Mesendoderm (in vitro differentiated cells): ENCODE measurements around the gene GNAZ.
"Not testable (repeated sequence)": the region's sequence is repeated elsewhere in the genome, so short reads cannot be mapped to it uniquely, and the experiment has no call there.

Experiments
- DNase-seq: peaks from one replicate; pipeline ENCODE4 v3.0.0; 2013
- H2AK5ac ChIP-seq: 2 replicates; pipeline ENCODE4 v1.6.1; 2013; ENCODE audit warnings: low read length, inconsistent platforms
- H2BK120ac ChIP-seq: 2 replicates; pipeline ENCODE4 v1.6.1; 2013; ENCODE audit warnings: low read depth, mild to moderate bottlenecking, low read length, moderate library complexity, mixed read lengths
- H2BK15ac ChIP-seq: replicated peaks from 2 replicates; pipeline ENCODE4 v1.6.1; 2013; ENCODE audit warnings: low read depth, mild to moderate bottlenecking, moderate library complexity
- H2BK5ac ChIP-seq: 2 replicates; pipeline ENCODE4 v1.6.1; 2013; ENCODE audit warnings: low read length, inconsistent platforms
- H3K18ac ChIP-seq: 2 replicates; pipeline ENCODE4 v1.6.1; 2013; ENCODE audit warnings: mild to moderate bottlenecking, low read length, mixed read lengths
- H3K23ac ChIP-seq: one replicate; pipeline ENCODE4 v1.6.1; 2013; ENCODE audit warnings: low read length
- H3K27ac ChIP-seq: 2 replicates; pipeline ENCODE4 v1.5.1; 2013; ENCODE audit warnings: low read depth, mild to moderate bottlenecking, inconsistent platforms, low read length, moderate library complexity
- H3K27me3 ChIP-seq: 2 replicates; pipeline ENCODE4 v1.6.1; 2013; ENCODE audit warnings: low read length, control low read depth, mild to moderate bottlenecking, inconsistent platforms; ENCODE audit not compliant: insufficient read depth, poor library complexity
- H3K36me3 ChIP-seq: 2 replicates; pipeline ENCODE4 v1.6.1; 2013; ENCODE audit warnings: low read length, inconsistent platforms; ENCODE audit not compliant: control insufficient read depth, insufficient read depth
- H3K4ac ChIP-seq: one replicate; pipeline ENCODE4 v1.6.1; 2013; ENCODE audit warnings: low read depth, mild to moderate bottlenecking, low read length, moderate library complexity
- H3K4me1 ChIP-seq: 2 replicates; pipeline ENCODE4 v1.6.1; 2013; ENCODE audit warnings: low read depth, low read length, inconsistent platforms; ENCODE audit not compliant: control insufficient read depth
- H3K4me2 ChIP-seq: 2 replicates; pipeline ENCODE4 v1.6.1; 2013; ENCODE audit warnings: low read length
- H3K4me3 ChIP-seq: 2 replicates; pipeline ENCODE4 v1.5.1; 2013; ENCODE audit warnings: mild to moderate bottlenecking, low read length
- H3K56ac ChIP-seq: one replicate; pipeline ENCODE4 v1.6.1; 2013; ENCODE audit warnings: low read length
- H3K79me1 ChIP-seq: 2 replicates; pipeline ENCODE4 v1.6.1; 2013; ENCODE audit warnings: low read length, inconsistent platforms
- H3K79me2 ChIP-seq: 2 replicates; pipeline ENCODE4 v1.6.1; 2013; ENCODE audit warnings: mild to moderate bottlenecking, low read length; ENCODE audit not compliant: control insufficient read depth, insufficient read depth
- H3K9ac ChIP-seq: 2 replicates; pipeline ENCODE4 v1.6.1; 2013; ENCODE audit warnings: low read length, inconsistent platforms
- H4K5ac ChIP-seq: one replicate; pipeline ENCODE4 v1.6.1; 2013; ENCODE audit warnings: low read length
- H4K8ac ChIP-seq: one replicate; pipeline ENCODE4 v1.6.1; 2013; ENCODE audit warnings: low read depth, mild to moderate bottlenecking, control low read depth, low read length, moderate library complexity
- WGBS: extraction: QIAGEN DNeasy Blood & Tissue Kit; methylation state at CpG from one replicate; pipeline ENCODE4 v1.1.7; 2013; ENCODE audit warnings: low lambda C conversion rate, missing lambda C conversion rate; ENCODE audit not compliant: insufficient coverage; ENCODE audit errors: extremely low coverage; 5-methylcytosine and 5-hydroxymethylcytosine counted together

GNAZ gene

GRCh38 chr22:23047265-23047664 lies 23.1 kb upstream of the GNAZ start:
- Histone ChIP-seq H3K4me1 (no peaks in the 10 kb centered on the region), H2BK15ac (no peak overlapping the region), H3K27ac (no peak overlapping the region), H2BK5ac (no peak overlapping the region), H3K23ac (no peak overlapping the region), H3K27me3 (no peaks in the 10 kb centered on the region), H2AK5ac (no peak overlapping the region), H4K8ac (no peak overlapping the region), H3K4me2 (no peak overlapping the region), H3K79me2 (no peaks in the 10 kb centered on the region), H3K18ac (no peak overlapping the region), H4K5ac (no peak overlapping the region), H3K4ac (no peak overlapping the region), H3K79me1 (no peaks in the 10 kb centered on the region), H3K56ac (no peak overlapping the region), H3K9ac (no peak overlapping the region), H2BK120ac (no peak overlapping the region), H3K36me3 (no peaks in the 10 kb centered on the region), H3K4me3 (no peak overlapping the region)
- no CpG with 5 or more reads among the region's 8 CpGs for WGBS
- no peak for DNase-seq

DNA sequence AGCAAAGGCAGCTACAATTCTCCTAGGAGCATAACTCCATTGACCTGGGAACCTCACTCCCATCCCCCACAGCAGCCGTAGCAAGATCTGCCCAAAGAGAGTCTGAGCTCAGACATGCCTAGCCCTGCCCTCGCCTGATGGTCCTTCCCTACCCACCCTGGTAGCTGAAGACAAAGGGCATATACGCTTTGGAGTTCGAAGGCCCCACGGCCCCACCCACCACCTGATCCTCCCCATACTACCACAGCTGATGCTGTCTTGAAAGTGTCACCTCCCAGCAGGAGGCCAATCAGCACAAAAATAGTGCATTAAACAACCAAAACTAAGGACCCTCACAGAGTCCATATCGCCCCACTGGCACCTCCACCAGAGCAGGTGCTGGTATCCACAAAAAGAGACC lies 22.6 kb upstream of the GNAZ start:
- H2BK5ac ChIP-seq = no peak overlapping the region
- H3K4me2 ChIP-seq = no peak overlapping the region
- H3K9ac ChIP-seq = no peak overlapping the region
- no peaks in the 10 kb centered on the region for H3K79me1 ChIP-seq
- H4K5ac ChIP-seq = no peak overlapping the region
- H2BK120ac ChIP-seq = no peak overlapping the region
- no peak overlapping the region for H2AK5ac ChIP-seq
- no peak overlapping the region for H4K8ac ChIP-seq
- DNase-seq = no peak
- no peak overlapping the region for H3K23ac ChIP-seq
- H3K4me3 ChIP-seq = no peak overlapping the region
- no peaks in the 10 kb centered on the region for H3K27me3 ChIP-seq
- no peak overlapping the region for H3K18ac ChIP-seq
- no peak overlapping the region for H3K27ac ChIP-seq
- H2BK15ac ChIP-seq = no peak overlapping the region
- H3K79me2 ChIP-seq = no peaks in the 10 kb centered on the region
- H3K36me3 ChIP-seq = no peaks in the 10 kb centered on the region
- no peak overlapping the region for H3K4ac ChIP-seq
- no CpG with 5 or more reads among the region's 6 CpGs for WGBS
- peak overlapping the region; percentile 17 for H3K56ac ChIP-seq
- H3K4me1 ChIP-seq = no peaks in the 10 kb centered on the region

DNA sequence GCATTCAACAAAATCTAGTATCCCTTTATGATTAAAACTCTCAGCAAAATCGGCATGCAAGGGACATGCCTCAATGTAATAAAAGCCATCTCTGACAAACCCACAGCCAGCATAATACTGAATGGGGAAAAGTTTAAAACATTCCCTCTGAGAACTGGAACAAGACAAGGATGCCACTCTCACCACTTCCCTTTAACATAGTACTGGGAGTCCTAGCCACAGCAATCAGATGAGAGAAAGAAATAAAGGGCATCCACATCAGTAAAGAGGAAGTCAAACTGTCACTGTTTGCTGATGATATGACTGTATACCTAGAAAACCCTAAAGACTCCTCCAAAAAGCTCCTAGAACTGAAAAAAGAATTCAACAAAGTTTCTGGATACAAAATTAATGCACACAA lies 19.8 kb upstream of the GNAZ start:
- not testable (repeated sequence) for H2BK120ac ChIP-seq, DNase-seq, H4K8ac ChIP-seq, H2BK15ac ChIP-seq, H3K23ac ChIP-seq, H3K36me3 ChIP-seq, H3K18ac ChIP-seq, H3K9ac ChIP-seq, H3K27ac ChIP-seq, H2AK5ac ChIP-seq, H4K5ac ChIP-seq, H2BK5ac ChIP-seq, H3K4me3 ChIP-seq, H3K4me2 ChIP-seq, H3K27me3 ChIP-seq, H3K79me2 ChIP-seq, H3K56ac ChIP-seq, H3K4me1 ChIP-seq, H3K79me1 ChIP-seq, H3K4ac ChIP-seq
- no CpG with 5 or more reads among the region's 1 CpG for WGBS

GRCh38 chr22:23053051-23053707 lies 17.1 kb upstream of the GNAZ start:
- no peak overlapping the region for H3K18ac ChIP-seq
- H2AK5ac ChIP-seq = no peak overlapping the region
- no peak overlapping the region for H2BK120ac ChIP-seq
- no peaks in the 10 kb centered on the region for H3K36me3 ChIP-seq
- H4K8ac ChIP-seq = no peak overlapping the region
- no peak overlapping the region for H3K4me3 ChIP-seq
- H3K79me2 ChIP-seq = no peaks in the 10 kb centered on the region
- H4K5ac ChIP-seq = no peak overlapping the region
- H3K4me2 ChIP-seq = no peak overlapping the region
- no peak overlapping the region for H2BK5ac ChIP-seq
- H3K27ac ChIP-seq = no peak overlapping the region
- H2BK15ac ChIP-seq = no peak overlapping the region
- H3K79me1 ChIP-seq = no peaks in the 10 kb centered on the region
- no peak for DNase-seq
- WGBS = no CpG with 5 or more reads among the region's 5 CpGs
- no peaks in the 10 kb centered on the region for H3K4me1 ChIP-seq
- H3K56ac ChIP-seq = no peak overlapping the region
- H3K23ac ChIP-seq = no peak overlapping the region
- H3K27me3 ChIP-seq = no peaks in the 10 kb centered on the region
- no peak overlapping the region for H3K9ac ChIP-seq
- H3K4ac ChIP-seq = no peak overlapping the region

GRCh38 chr22:23053912-23054530 lies 16.3 kb upstream of the GNAZ start:
- no peaks in the 10 kb centered on the region for H3K79me1 ChIP-seq
- no peaks in the 10 kb centered on the region for H3K36me3 ChIP-seq
- no peak overlapping the region for H3K27ac ChIP-seq
- WGBS = no CpG with 5 or more reads among the region's 8 CpGs
- H3K4ac ChIP-seq = no peak overlapping the region
- no peak overlapping the region for H3K4me2 ChIP-seq
- no peak overlapping the region for H2BK5ac ChIP-seq
- H2AK5ac ChIP-seq = no peak overlapping the region
- H3K79me2 ChIP-seq = no peaks in the 10 kb centered on the region
- no peak overlapping the region for H4K5ac ChIP-seq
- no peak overlapping the region for H3K56ac ChIP-seq
- no peak overlapping the region for H3K4me3 ChIP-seq
- H3K27me3 ChIP-seq = no peaks in the 10 kb centered on the region
- no peak for DNase-seq
- no peak overlapping the region for H3K18ac ChIP-seq
- H2BK15ac ChIP-seq = no peak overlapping the region
- no peak overlapping the region for H4K8ac ChIP-seq
- no peak overlapping the region for H3K9ac ChIP-seq
- no peak overlapping the region for H3K23ac ChIP-seq
- no peak overlapping the region for H2BK120ac ChIP-seq
- H3K4me1 ChIP-seq = no peaks in the 10 kb centered on the region
